Astrocyte (in vitro differentiated cells and primary cell): ENCODE data around the gene TMEM271. TPM values are rescaled to one million over a fixed set of nuclear protein-coding genes. Genes with fewer than 3 reads are reported as not detected.

Experiments used
- DNase-seq: peaks from one replicate; pipeline ENCODE4 v3.0.0-alpha.2; 2010; ENCODE audit warnings: low read depth
- FAIRE-seq: peaks from 2 replicates; lab custom pipeline; 2011; peaks lifted over from hg19 to GRCh38; lab: Jason Lieb, UNC
- H2AFZ ChIP-seq: 2 replicates; pipeline ENCODE4 v1.6.0; 2012; ENCODE audit warnings: low read depth, low read length, inconsistent platforms
- H3K27ac ChIP-seq: 2 replicates; pipeline ENCODE4 v1.5.1; 2011; ENCODE audit warnings: low read depth, low read length, inconsistent platforms
- H3K27me3 ChIP-seq: 2 replicates; pipeline ENCODE4 v1.6.0; 2011; ENCODE audit warnings: low read length, inconsistent platforms; ENCODE audit not compliant: insufficient read depth
- H3K36me3 ChIP-seq: 2 replicates; pipeline ENCODE4 v1.5.1; 2011; ENCODE audit warnings: low read length, inconsistent platforms; ENCODE audit not compliant: insufficient read depth
- H3K4me1 ChIP-seq: 2 replicates; pipeline ENCODE4 v1.5.1; 2011; ENCODE audit warnings: low read length, inconsistent platforms; ENCODE audit not compliant: insufficient read depth
- H3K4me2 ChIP-seq: 2 replicates; pipeline ENCODE4 v1.6.0; 2012; ENCODE audit warnings: low read length, inconsistent platforms
- H3K4me3 ChIP-seq: 2 replicates; pipeline ENCODE4 v1.5.1; 2011; ENCODE audit warnings: low read depth, mild to moderate bottlenecking, low read length, inconsistent platforms; ENCODE audit not compliant: insufficient read depth
- H3K79me2 ChIP-seq: 2 replicates; pipeline ENCODE4 v1.6.0; 2012; ENCODE audit warnings: mild to moderate bottlenecking, low read length, inconsistent platforms; ENCODE audit not compliant: insufficient read depth
- H3K9ac ChIP-seq: 2 replicates; pipeline ENCODE4 v1.6.0; 2012; ENCODE audit warnings: mild to moderate bottlenecking, low read length, inconsistent platforms
- H3K9me3 ChIP-seq: 2 replicates; pipeline ENCODE4 v1.5.1; 2012; ENCODE audit warnings: low read depth, mild to moderate bottlenecking, low read length, inconsistent platforms; ENCODE audit not compliant: insufficient read depth
- H4K20me1 ChIP-seq: 2 replicates; pipeline ENCODE4 v1.6.0; 2012; ENCODE audit warnings: low read length, inconsistent platforms; ENCODE audit not compliant: insufficient read depth
- H3K27ac Mint-ChIP-seq: one replicate; pipeline ENCODE4 v1.8.0; 2021; ENCODE audit warnings: mild to moderate bottlenecking, mixed read lengths; ENCODE audit not compliant: unreplicated experiment
- H3K27me3 Mint-ChIP-seq: one replicate; pipeline ENCODE4 v1.8.0; 2021; ENCODE audit warnings: low read depth, mixed read lengths; ENCODE audit not compliant: unreplicated experiment
- H3K36me3 Mint-ChIP-seq: one replicate; pipeline ENCODE4 v1.8.0; 2021; ENCODE audit warnings: low read depth, mixed read lengths; ENCODE audit not compliant: unreplicated experiment
- H3K4me1 Mint-ChIP-seq: one replicate; pipeline ENCODE4 v1.8.0; 2021; ENCODE audit warnings: low read depth, mixed read lengths; ENCODE audit not compliant: unreplicated experiment
- H3K4me3 Mint-ChIP-seq: one replicate; pipeline ENCODE4 v1.8.0; 2021; ENCODE audit warnings: mild to moderate bottlenecking, moderate library complexity, mixed read lengths; ENCODE audit not compliant: unreplicated experiment
- H3K9me3 Mint-ChIP-seq: one replicate; pipeline ENCODE4 v1.8.0; 2021; ENCODE audit warnings: mild to moderate bottlenecking, mixed read lengths; ENCODE audit not compliant: unreplicated experiment
- EZH2 ChIP-seq: IDR thresholded peaks from 2 replicates; pipeline ENCODE4 v1.6.1; 2012; ENCODE audit warnings: mild to moderate bottlenecking, low read length, inconsistent platforms; ENCODE audit not compliant: insufficient read depth
- total RNA-seq: library from RNA; stranded (reverse); gene quantifications from 2 replicates; pipeline ENCODE4 v1.2.1, GENCODE V29; 2021
- TF ChIP-seq, protein P1 (sequence below): IDR thresholded peaks from 2 replicates; pipeline ENCODE4 v1.5.1; 2011; ENCODE audit warnings: low read depth, mild to moderate bottlenecking, inconsistent platforms, low read length, moderate library complexity; ENCODE audit not compliant: insufficient read depth

TMEM271 gene
- total RNA-seq, 1 donor from 2014 or later, result 4.4 TPM

- no peak for FAIRE-seq
- no peak overlapping the region for H3K4me3 Mint-ChIP-seq
- H3K9me3 Mint-ChIP-seq, result no peaks in the 10 kb centered on the region
- Histone ChIP-seq H2AFZ (no peak overlapping the region), H3K4me3 (no peak overlapping the region), H3K36me3 (peaks cover 3% of the 10 kb centered on the region), H3K4me1 (no peaks in the 10 kb centered on the region), H3K9me3 (no peaks in the 10 kb centered on the region), H3K9ac (no peak overlapping the region), H3K27me3 (no peaks in the 10 kb centered on the region), H3K4me2 (no peak overlapping the region), H4K20me1 (peaks cover 7% of the 10 kb centered on the region), H3K27ac (no peak overlapping the region), H3K79me2 (peaks cover 9% of the 10 kb centered on the region)
- H3K36me3 Mint-ChIP-seq, result peaks cover 32% of the 10 kb centered on the region
- H3K27me3 Mint-ChIP-seq, result no peaks in the 10 kb centered on the region
- TF ChIP-seq, protein P1, sequence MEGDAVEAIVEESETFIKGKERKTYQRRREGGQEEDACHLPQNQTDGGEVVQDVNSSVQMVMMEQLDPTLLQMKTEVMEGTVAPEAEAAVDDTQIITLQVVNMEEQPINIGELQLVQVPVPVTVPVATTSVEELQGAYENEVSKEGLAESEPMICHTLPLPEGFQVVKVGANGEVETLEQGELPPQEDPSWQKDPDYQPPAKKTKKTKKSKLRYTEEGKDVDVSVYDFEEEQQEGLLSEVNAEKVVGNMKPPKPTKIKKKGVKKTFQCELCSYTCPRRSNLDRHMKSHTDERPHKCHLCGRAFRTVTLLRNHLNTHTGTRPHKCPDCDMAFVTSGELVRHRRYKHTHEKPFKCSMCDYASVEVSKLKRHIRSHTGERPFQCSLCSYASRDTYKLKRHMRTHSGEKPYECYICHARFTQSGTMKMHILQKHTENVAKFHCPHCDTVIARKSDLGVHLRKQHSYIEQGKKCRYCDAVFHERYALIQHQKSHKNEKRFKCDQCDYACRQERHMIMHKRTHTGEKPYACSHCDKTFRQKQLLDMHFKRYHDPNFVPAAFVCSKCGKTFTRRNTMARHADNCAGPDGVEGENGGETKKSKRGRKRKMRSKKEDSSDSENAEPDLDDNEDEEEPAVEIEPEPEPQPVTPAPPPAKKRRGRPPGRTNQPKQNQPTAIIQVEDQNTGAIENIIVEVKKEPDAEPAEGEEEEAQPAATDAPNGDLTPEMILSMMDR, result no peak
- TF ChIP-seq EZH2, result no peak
- no peak overlapping the region for H3K27ac Mint-ChIP-seq
- H3K4me1 Mint-ChIP-seq, result no peaks in the 10 kb centered on the region
- DNase-seq, result no peak
These were observed 50.4 kb downstream of the TMEM271 start for GRCh38 chr4:525660-526059.

DNA sequence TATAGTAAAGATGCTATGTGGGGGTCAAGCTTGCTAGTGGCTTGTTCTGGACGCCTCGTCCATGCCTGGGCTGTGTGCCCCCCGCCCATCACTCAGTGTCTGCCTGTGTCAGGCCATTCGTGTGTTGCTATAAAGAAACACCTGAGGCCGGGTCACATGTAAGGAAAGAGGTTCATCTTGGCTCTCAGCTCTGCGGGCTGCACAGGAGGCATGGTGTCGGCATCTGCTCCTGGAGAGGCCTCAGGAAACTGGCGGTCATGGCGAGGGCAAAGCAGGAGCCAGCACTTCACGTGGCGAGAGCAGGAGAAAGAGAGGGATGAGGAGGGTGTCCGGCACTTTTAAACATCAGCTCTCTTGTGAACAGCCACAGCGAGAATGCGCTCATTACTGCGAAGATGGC is 51.9 kb downstream of the TMEM271 start:
- H3K4me1 ChIP-seq, result no peaks in the 10 kb centered on the region
- no peaks in the 10 kb centered on the region for H3K9me3 ChIP-seq
- DNase-seq (no peak), FAIRE-seq (no peak)
- H3K36me3 ChIP-seq, result peaks cover 3% of the 10 kb centered on the region
- Mint-ChIP-seq H3K27me3 (no peaks in the 10 kb centered on the region), H3K4me1 (no peaks in the 10 kb centered on the region), H3K9me3 (no peaks in the 10 kb centered on the region), H3K4me3 (no peak overlapping the region), H3K36me3 (peaks cover 32% of the 10 kb centered on the region), H3K27ac (peak overlapping the region; percentile 53)
- no peak overlapping the region for H3K9ac ChIP-seq
- H3K27ac ChIP-seq, result no peak overlapping the region
- H3K4me3 ChIP-seq, result no peak overlapping the region
- TF ChIP-seq, protein P1, result no peak
- TF ChIP-seq EZH2, result no peak
- no peak overlapping the region for H2AFZ ChIP-seq
- no peaks in the 10 kb centered on the region for H3K27me3 ChIP-seq
- peaks cover 9% of the 10 kb centered on the region for H3K79me2 ChIP-seq
- H4K20me1 ChIP-seq, result peaks cover 11% of the 10 kb centered on the region
- H3K4me2 ChIP-seq, result no peak overlapping the region

Other genes starting within 250 kb of the TMEM271 start
- gene ZNF141, start 238.5 kb downstream of the TMEM271 start, total RNA-seq, result 8.4 and 10.3 TPM in 2 replicates
- gene ZNF721, start 77.1 kb downstream of the TMEM271 start, total RNA-seq, result 23.7 and 26.3 TPM in 2 replicates
- 53.0 and 53.4 TPM in 2 replicates for gene PIGG, start 77.1 kb downstream of the TMEM271 start, total RNA-seq
- gene PDE6B, start 49.3 kb upstream of the TMEM271 start, total RNA-seq, result 2.8 and 3.7 TPM in 2 replicates
- 255 and 263 TPM in 2 replicates for gene ATP5ME, start 98.0 kb upstream of the TMEM271 start, total RNA-seq
- 17.5 and 21.9 TPM in 2 replicates for gene MYL5, start 98.2 kb upstream of the TMEM271 start, total RNA-seq
- gene SLC49A3, start 112.9 kb upstream of the TMEM271 start, total RNA-seq, result 6.2 and 9.2 TPM in 2 replicates
- 61.1 and 65.7 TPM in 2 replicates for gene PCGF3, start 129.5 kb upstream of the TMEM271 start, total RNA-seq
- gene CPLX1, start 249.8 kb upstream of the TMEM271 start, total RNA-seq, result 0.41 and 1.9 TPM in 2 replicates